ENCODE results near the gene FBXL7.

DNA sequence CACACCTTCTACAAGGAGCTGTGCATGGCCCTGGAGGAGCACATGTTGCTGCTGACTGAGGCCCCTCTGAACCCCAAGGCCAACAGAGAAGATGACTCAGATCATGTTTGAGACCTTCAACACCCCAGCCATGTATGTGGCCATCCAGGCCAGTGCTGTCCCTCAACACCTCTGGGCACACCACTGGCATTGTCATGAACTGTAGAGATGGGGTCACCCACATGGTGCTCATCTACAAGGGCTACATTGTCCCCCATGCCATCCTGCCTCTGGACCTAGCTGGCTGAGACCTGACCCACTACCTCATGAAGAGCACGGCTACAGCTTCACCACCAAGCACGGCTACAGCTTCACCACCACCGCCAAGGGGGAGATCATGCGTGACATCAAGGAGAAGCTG is 49.0 kb upstream of the FBXL7 start:
- TF ChIP-seq EZH2 (IDR thresholded peaks at IDR 0.05; ENCODE audit: insufficient read depth, poor library complexity, severe bottlenecking) (no peak), EZH2phosphoT487 (IDR thresholded peaks at IDR 0.05; ENCODE audit: insufficient read depth, low read depth) (no peak)

Data from GM23248 (cell line).